CD4-positive, alpha-beta T cell treated with Interleukin-17A for 4 hours (primary cell): ENCODE measurements around the gene PLAAT5.

Source experiments
- DNase-seq: peaks from one replicate; pipeline ENCODE4 v3.0.0-alpha.2; 2020; ENCODE audit warnings: mixed read lengths

The PLAAT5 gene

GRCh38 chr11:63511048-63511748 lies 20.2 kb upstream of the PLAAT5 start:
- DNase-seq, result no peak

DNA sequence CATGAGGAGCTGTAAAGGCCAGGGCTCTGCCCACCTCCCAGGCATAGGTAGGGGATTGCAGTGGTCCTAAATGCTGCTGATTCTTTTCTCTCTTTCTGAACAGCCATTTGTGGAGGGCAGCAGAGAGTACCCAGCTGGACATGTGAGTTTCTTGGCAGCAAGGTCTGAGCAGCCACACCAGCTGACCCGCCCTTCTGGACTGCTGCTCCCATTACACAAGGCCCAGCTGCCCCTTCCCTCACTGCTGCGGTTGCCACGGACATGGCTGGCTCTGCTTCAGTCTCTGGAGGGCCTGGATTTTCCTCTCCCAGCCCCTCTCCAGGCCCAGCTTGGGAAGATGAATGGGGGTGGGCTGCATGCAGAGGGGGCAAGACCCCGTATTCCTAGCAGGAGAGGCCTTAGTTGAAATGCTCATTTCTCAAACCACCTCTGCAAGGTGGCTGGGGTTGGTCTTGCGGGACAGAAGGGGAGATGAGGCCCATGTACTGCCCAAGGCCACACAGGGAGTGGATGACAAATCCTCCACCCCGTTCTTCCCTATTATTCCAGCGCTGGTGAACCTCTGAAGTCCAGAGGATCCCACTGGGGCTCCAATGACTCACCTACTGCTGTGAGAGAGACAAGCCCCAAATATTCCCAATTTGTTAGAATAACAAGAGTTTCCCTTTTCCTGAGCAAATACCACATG lies 19.5 kb upstream of the PLAAT5 start:
- DNase-seq, result no peak

DNA sequence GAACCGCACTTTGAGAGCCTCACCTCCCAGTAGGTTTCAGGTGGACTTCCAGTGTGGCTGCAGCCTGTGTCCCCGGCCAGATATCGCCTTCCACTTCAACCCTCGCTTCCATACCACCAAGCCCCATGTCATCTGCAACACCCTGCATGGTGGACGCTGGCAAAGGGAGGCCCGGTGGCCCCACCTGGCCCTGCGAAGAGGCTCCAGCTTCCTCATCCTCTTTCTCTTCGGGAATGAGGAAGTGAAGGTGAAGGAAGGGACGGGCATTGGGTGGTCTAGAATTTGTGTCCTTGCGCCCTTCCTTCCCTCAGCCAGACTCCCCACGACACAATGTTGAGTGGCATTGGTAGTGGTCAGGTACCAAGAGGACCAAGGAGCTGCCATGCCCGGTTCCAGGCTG lies 17.8 kb upstream of the PLAAT5 start:
- no peak for DNase-seq

GRCh38 chr11:63508009-63508408 lies 17.0 kb upstream of the PLAAT5 start:
- DNase-seq, result peak; percentile 34

- DNase-seq, result no peak
Observed at GRCh38 chr11:63507511-63507910, 16.5 kb upstream of the PLAAT5 start.

- no peak for DNase-seq
Observed at GRCh38 chr11:63506876-63507275, 15.9 kb upstream of the PLAAT5 start.

DNA sequence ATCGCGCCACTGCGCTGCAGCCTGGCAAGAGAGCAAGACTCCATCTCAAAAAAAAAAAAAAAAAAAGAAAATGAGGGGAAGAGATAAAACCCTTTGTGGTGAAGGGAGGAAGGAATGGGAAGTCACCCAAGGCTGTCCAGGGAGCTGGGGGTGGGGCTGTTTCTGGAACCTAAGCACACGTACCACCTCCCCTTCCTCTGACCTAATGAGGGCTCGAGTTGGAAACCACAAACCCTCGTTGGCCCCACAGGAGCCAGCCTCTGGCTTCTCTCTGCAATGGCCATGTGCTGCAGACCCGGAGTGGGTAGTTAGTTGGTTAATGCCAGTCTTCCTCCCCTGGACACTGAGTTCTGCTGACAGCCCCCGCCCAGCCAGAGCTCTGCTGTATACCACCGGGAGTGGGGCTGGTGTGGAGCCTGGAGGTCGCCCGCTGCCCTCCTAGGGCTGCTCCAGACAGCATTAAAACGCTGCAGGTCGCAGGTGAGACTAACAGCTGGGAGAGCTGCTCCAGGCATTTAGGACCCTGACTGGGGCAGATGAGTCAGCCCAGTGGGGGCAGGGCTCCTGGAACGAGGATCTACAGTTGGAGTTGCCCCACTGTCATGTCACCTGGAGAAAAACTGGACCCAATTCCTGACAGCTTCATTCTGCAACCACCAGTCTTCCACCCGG lies 15.0 kb upstream of the PLAAT5 start, which contains the start of gene LGALS12:
Gene LGALS12, plus strand, starts transcription at position 228 of the 672 bp plus-strand sequence. Its CDS starts 375 bp downstream, at position 603.
- no peak for DNase-seq

GRCh38 chr11:63504933-63505586 lies 14.1 kb upstream of the PLAAT5 start:
- DNase-seq, result no peak

DNA sequence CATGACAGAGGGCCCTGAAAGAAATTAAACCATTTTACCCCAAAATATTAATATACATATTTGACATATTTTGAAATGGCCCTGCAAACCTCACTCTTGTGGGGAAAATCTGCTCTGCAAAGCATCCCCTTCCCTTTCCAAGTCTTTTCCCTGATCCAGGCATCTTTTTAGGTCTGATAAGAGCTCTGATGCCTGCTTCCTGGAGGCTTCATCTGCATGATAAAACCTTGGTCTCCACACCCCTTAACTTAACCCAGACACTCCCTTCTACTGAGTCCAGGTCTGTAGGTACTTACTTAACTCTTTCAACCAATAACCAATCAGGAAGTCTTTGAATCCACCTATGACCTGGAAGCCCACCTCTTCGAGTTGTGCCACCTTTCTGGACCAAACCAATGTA lies 13.1 kb upstream of the PLAAT5 start:
- no peak for DNase-seq

DNA sequence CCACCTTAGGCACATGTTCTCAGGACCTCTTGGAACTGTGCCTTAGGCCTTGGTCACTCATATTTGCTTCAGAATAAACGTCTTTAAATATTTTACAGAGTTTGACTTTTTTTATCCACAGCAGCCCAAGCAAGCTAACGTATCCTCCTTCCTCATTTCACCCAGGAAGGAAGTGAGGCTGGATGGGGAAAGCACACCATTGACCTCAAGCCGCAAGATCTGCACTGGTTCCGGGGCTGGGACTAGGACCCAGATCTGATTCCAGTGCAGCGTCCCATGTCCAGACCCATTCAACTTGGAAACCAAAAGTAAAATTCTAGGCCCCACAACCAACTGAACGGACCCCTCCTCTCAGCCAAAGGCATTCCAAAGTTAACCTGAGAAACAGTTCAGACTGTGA lies 12.5 kb upstream of the PLAAT5 start:
- DNase-seq, result no peak

GRCh38 chr11:63502252-63502820 lies 11.4 kb upstream of the PLAAT5 start:
- DNase-seq, result peak; percentile 17

- no peak for DNase-seq
Observed at GRCh38 chr11:63501236-63501635, 10.3 kb upstream of the PLAAT5 start.

DNA sequence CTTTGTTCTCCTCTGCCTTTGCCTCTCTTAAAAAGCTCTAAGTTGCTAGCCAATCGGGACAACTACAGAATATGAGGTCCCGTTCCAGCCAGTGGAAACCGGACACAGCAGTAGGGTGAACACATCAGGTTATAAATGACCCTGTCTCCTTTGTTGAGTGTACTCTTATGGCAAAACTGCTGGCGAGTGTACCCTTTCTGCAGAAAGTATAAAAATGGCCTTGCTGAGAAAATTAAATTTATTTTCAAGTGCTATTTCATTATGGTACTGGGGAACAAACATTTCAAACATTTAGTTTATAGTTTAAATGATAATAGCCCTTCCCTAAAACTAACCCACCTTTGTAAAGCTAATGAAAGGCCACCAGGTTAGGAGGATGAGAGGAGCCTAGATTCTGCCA lies 8.9 kb upstream of the PLAAT5 start:
- DNase-seq, result no peak

- no peak for DNase-seq
Observed at GRCh38 chr11:63494975-63495374, 4.0 kb upstream of the PLAAT5 start.

DNA sequence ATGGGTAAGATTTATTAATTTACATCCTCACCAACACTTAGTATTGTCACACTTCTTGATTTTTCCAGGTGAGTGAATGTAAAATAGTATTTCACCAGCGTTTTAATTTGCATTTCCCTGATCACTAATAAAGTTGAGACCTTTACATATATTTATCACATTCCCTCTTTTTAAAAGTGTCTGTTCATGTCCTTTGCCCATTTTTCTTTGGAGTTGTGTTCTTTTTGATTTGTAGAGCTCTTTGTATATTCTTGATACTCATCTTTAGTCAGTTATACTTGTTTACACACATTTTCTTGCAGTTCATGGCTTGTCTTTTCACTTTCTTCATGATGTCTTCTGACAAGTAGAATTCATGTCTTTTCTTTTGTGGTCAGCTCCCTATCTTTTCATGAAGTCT lies 2.2 kb upstream of the PLAAT5 start:
- DNase-seq, result no peak

DNA sequence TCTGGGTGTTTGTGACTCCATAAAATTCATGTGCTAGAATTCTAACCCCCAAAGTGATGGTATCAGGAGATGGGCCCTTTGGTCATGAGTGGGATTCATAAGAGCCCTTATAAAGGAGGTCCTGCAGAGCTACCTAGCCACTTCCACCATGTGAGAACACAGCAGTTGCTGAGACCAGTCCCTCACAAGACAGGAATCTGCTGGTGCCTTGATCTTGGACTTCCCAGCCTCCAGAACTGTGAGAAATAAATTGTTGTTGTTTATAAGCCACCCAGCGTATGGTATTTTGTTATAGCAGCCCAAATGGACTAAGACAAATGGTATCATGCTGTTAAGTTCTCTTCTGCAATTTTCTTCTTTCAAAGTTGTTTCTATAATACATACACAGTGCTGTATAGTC lies 1.5 kb upstream of the PLAAT5 start:
- no peak for DNase-seq

- no peak for DNase-seq
Observed at GRCh38 chr11:63491636-63492372, 837 bp upstream of the PLAAT5 start.

GRCh38 chr11:63491240-63491587 lies 247 bp upstream of the PLAAT5 start:
- DNase-seq, result no peak

DNA sequence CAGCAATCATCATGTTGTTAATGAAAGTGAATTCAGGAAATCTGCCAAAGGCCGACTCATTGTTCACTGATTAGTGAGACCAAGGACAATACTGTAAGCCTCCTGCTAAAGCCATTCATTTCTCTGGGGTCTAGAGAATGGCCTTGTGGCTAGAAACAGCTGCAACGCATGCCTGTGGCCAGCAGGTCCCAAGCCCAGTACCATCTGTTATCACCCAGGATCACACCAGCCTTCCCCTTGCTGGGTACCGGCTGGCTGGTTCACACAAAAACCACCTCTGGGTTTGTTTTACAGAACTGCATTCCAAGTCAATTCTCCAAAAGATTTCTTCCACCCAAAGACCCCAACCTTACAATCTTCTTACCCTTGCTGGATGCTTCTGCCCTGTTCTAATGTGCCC lies 1.1 kb downstream of the PLAAT5 start:
- no peak for DNase-seq

DNA sequence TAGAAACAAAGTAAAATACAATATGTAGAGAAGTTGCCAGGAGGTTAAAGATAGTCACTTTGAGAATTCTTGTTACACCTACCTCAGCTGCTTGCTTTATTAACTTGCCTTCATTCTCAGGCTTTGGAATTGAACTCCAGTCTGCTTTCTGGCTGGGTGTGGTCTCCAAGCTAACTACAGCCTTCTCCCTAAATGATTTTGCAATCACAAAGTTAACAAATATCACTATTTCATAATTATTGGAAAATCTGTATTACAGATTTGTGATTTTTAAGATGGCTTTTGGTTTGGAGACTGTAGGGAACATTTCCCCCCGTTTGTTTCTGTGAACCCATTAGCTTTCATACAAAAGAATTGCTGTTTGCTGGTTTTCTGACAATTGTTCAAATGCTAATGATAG lies 2.2 kb downstream of the PLAAT5 start:
- no peak for DNase-seq

GRCh38 chr11:63485777-63486176 lies 5.2 kb downstream of the PLAAT5 start:
- DNase-seq, result no peak

GRCh38 chr11:63480039-63480438 lies 10.9 kb downstream of the PLAAT5 start:
- DNase-seq, result no peak

DNA sequence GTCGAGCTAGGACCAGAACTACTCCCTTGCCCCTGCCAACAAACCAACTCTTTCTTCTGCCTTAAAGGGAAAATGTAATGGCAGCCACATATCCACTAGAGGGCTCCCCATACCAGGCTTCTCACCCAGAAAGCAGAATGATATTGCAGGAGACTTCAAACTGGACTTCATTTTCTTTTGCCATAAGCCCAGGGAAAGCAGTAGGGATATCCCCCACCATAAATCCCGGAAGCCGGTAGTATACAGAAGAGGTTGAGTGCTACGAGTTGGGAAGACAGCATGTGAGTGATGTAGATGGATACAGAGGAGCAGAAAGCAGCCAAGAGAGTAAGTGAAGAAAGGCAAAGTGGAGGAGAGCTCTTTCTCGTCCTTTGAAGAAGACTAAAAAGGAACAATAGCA lies 12.1 kb downstream of the PLAAT5 start:
- peak; percentile 67 for DNase-seq
